Measurements from ENCODE around the gene SMG1.

The SMG1 gene

DNA sequence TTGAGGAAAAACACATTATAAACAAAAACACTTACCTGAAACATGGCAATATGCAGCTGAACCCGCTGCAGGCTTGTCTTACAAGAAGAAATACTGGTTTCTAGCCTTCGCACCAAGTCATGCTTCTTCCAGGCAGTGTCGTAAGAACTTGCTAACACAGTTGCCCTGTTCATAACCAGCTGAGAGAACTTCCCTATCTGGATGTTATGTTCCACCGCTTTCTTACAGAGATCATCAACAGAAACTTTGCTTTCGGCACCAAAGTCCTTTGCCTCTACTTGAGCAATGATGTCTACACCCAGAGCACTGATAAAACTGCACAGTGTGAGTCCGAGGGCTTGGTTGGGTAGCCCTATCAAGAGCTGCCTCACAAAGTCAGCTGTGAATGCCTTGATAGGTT, 97.0 kb downstream of the SMG1 start:
- Histone ChIP-seq H3K4me1 (no peaks in the 10 kb centered on the region), H3K27me3 (no peaks in the 10 kb centered on the region), H3K4me3 (ENCODE audit: low read depth, low read length) (no peak overlapping the region), H3K9me3 (no peaks in the 10 kb centered on the region), H3K36me3 (peaks cover 58% of the 10 kb centered on the region)
- DNase-seq: no peak
- TF ChIP-seq, protein P1, sequence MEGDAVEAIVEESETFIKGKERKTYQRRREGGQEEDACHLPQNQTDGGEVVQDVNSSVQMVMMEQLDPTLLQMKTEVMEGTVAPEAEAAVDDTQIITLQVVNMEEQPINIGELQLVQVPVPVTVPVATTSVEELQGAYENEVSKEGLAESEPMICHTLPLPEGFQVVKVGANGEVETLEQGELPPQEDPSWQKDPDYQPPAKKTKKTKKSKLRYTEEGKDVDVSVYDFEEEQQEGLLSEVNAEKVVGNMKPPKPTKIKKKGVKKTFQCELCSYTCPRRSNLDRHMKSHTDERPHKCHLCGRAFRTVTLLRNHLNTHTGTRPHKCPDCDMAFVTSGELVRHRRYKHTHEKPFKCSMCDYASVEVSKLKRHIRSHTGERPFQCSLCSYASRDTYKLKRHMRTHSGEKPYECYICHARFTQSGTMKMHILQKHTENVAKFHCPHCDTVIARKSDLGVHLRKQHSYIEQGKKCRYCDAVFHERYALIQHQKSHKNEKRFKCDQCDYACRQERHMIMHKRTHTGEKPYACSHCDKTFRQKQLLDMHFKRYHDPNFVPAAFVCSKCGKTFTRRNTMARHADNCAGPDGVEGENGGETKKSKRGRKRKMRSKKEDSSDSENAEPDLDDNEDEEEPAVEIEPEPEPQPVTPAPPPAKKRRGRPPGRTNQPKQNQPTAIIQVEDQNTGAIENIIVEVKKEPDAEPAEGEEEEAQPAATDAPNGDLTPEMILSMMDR (IDR thresholded peaks at IDR 0.05; ENCODE audit: low read depth, low read length): no peak

DNA sequence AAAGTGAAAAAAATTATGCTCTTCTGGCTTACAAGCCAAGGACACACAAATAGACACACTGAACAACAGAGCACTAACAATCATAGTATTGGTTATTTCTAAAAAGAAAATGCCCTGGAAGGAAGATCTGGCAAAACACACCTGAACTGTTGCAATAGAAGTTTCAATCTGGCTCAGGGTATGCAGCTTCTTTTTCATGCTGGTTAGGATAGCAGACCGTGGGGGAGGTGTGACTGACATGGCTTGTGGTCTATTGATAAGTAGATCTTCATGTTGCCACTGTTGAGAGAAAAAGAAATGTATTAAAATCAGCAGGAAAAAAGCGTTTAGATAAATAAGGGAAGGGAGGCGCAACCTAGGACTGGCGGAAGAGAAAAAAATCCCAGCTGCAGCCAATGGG, 98.3 kb downstream of the SMG1 start:
- Histone ChIP-seq H3K27me3 (no peaks in the 10 kb centered on the region), H3K36me3 (peaks cover 46% of the 10 kb centered on the region), H3K9me3 (no peaks in the 10 kb centered on the region), H3K4me1 (no peaks in the 10 kb centered on the region), H3K4me3 (ENCODE audit: low read depth, low read length) (no peak overlapping the region)
- TF ChIP-seq, protein P1 (IDR thresholded peaks at IDR 0.05; ENCODE audit: low read depth, low read length): no peak
- no peak for DNase-seq

DNA sequence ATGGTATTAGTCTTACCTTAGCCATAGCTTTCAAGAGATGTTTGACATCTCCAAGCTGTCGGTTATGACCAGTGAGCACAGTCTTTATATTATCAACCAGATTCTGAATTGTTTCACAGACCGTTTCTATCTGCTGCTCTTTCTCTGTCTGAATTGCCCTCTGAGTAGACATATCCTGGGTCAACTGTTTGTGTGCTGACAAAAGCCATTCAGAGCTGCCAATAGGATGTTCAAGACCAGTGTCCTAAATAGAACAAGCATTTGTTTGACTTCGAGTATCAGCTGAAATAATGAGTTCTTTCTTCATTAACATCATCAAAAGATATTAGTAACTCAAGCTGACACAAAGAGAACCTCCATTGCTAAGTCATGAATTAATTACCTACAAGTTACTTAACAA, 109.9 kb downstream of the SMG1 start:
- no peaks in the 10 kb centered on the region for H3K9me3 ChIP-seq
- H3K4me1 ChIP-seq: no peaks in the 10 kb centered on the region
- peaks cover 75% of the 10 kb centered on the region for H3K36me3 ChIP-seq
- TF ChIP-seq, protein P1 (IDR thresholded peaks at IDR 0.05; ENCODE audit: low read depth, low read length): no peak
- DNase-seq: no peak
- no peaks in the 10 kb centered on the region for H3K27me3 ChIP-seq
- H3K4me3 ChIP-seq (ENCODE audit: low read depth, low read length): no peak overlapping the region

DNA sequence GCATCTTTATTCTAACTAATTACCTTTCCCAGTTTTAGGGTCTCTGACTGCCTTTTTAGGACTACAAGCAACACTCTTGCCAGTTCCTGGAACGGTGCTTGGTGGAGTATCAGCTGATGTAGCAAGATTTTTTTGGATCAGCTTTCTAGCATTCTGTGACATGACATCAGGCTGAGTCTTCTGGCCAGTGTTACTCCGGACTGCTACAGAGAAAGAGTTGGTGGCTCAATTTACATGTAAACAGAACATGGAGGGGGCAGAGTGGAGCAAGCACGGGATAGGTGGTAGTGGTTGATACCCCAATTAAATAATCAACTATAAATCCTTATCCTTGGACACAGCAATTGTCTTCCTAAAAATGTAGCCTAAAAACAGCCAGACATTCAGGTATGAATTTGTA, 114.3 kb downstream of the SMG1 start:
- peaks cover 85% of the 10 kb centered on the region for H3K36me3 ChIP-seq
- H3K27me3 ChIP-seq: no peaks in the 10 kb centered on the region
- TF ChIP-seq, protein P1 (IDR thresholded peaks at IDR 0.05; ENCODE audit: low read depth, low read length): no peak
- DNase-seq: no peak
- no peaks in the 10 kb centered on the region for H3K9me3 ChIP-seq
- no peaks in the 10 kb centered on the region for H3K4me1 ChIP-seq
- no peak overlapping the region for H3K4me3 ChIP-seq (ENCODE audit: low read depth, low read length)

DNA sequence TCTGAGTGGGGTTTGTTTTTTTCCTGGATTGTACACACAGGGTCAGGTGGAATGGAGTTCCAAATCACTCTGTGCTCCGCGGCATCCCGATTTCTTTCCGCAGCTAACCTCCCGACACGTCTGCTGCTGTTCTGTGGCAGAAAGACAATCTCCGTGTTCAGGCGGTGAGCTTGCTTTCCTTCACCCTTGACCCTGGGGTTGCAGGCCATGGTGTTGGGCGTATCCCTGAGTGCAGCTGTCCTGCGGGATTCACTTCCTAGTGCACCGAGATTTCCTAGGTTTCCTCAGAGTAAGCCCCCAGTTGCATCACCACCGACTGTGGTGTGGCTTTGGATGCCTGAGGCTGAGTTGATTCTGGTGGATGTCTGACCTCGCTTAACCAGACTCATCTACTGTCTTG, 117.0 kb downstream of the SMG1 start:
- H3K4me3 ChIP-seq (ENCODE audit: low read depth, low read length): no peak overlapping the region
- TF ChIP-seq, protein P1 (IDR thresholded peaks at IDR 0.05; ENCODE audit: low read depth, low read length): no peak
- peaks cover 59% of the 10 kb centered on the region for H3K36me3 ChIP-seq
- DNase-seq: no peak
- H3K27me3 ChIP-seq: no peaks in the 10 kb centered on the region
- no peaks in the 10 kb centered on the region for H3K4me1 ChIP-seq
- no peaks in the 10 kb centered on the region for H3K9me3 ChIP-seq

DNA sequence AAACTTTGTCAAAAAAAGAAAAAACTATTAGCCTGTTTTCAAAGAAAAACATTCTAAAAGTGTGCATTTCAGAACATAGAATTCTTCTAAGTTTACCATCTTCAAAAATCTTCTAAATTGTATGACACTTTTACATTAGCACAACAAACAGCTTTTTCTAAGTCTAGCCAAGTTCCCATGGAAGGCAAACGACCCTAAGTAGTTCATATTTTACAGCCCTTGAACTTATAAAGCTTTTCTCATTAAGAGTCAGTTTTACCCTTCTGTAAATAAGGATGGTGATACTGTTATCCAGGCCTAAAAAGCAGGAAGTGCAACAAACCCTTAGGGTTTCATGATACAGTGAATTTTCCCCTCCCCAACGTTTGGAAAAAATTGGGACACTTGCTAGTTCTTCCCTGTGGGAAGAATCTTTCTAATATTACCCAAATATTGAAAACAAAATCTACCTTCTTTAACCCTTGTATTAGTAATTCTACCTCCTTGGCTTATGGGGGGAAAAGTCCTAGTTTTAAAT, 120.9 kb downstream of the SMG1 start:
- Histone ChIP-seq H3K27me3 (no peaks in the 10 kb centered on the region), H3K4me1 (no peaks in the 10 kb centered on the region), H3K4me3 (ENCODE audit: low read depth, low read length) (no peak overlapping the region), H3K36me3 (peaks cover 26% of the 10 kb centered on the region), H3K9me3 (no peaks in the 10 kb centered on the region)
- TF ChIP-seq, protein P1 (IDR thresholded peaks at IDR 0.05; ENCODE audit: low read depth, low read length): no peak
- DNase-seq: no peak

Measured in BE2C (cell line).